GM11168 (cell line): ENCODE results near the gene ACP3.
"Not testable (repeated sequence)": the region's sequence is repeated elsewhere in the genome, so short reads cannot be mapped to it uniquely, and the experiment has no call there.

Experiments
- in situ Hi-C: fragments of 300-500 bp; cut with MboI; formaldehyde crosslinking; loops from one replicate; pipeline ENCODE4 v1.12.0; 2022; ENCODE audit warnings: low sequenced_read_pairs; ENCODE audit not compliant: unreplicated experiment

ACP3 gene

GRCh38 chr3:132317229-132317948, at the start of gene ACP3:
Gene ACP3 (plus strand): TSS chr3:132317407. CDS start chr3:132317457, 50 bp downstream.
- in situ Hi-C loops, result no loop called here

GRCh38 chr3:132268956-132269355, 48.3 kb upstream of the ACP3 start:
- in situ Hi-C loops, result no loop called here

GRCh38 chr3:132273036-132273435, 44.2 kb upstream of the ACP3 start:
- in situ Hi-C loops, result no loop called here

- in situ Hi-C loops, result no loop called here
Measured at GRCh38 chr3:132276228-132276906, 40.8 kb upstream of the ACP3 start.

- in situ Hi-C loops, result no loop called here
Measured at GRCh38 chr3:132279030-132279429, 38.2 kb upstream of the ACP3 start.

- in situ Hi-C loops, result no loop called here
Measured at GRCh38 chr3:132283440-132283839, 33.8 kb upstream of the ACP3 start.

GRCh38 chr3:132283916-132284405, 33.2 kb upstream of the ACP3 start:
- in situ Hi-C loops, result no loop called here

GRCh38 chr3:132284781-132285619, 32.2 kb upstream of the ACP3 start:
- in situ Hi-C loops, result no loop called here

- in situ Hi-C loops, result no loop called here
Measured at GRCh38 chr3:132285620-132285945, 31.6 kb upstream of the ACP3 start.

- in situ Hi-C loops, result no loop called here
Measured at GRCh38 chr3:132286035-132286434, 31.2 kb upstream of the ACP3 start.

GRCh38 chr3:132288357-132288756, 28.9 kb upstream of the ACP3 start:
- in situ Hi-C loops, result no loop called here

- in situ Hi-C loops, result no loop called here
Measured at GRCh38 chr3:132289316-132289715, 27.9 kb upstream of the ACP3 start.

GRCh38 chr3:132290833-132291232, 26.4 kb upstream of the ACP3 start:
- in situ Hi-C loops, result no loop called here

- in situ Hi-C loops, result no loop called here
Measured at GRCh38 chr3:132292042-132292441, 25.2 kb upstream of the ACP3 start.

- in situ Hi-C loops, result no loop called here
Measured at GRCh38 chr3:132293251-132293650, 24.0 kb upstream of the ACP3 start.

- in situ Hi-C loops, result no loop called here
Measured at GRCh38 chr3:132294906-132295305, 22.3 kb upstream of the ACP3 start.

GRCh38 chr3:132303336-132304201, 13.6 kb upstream of the ACP3 start:
- in situ Hi-C loops, result not testable (repeated sequence)

- in situ Hi-C loops, result not testable (repeated sequence)
Measured at GRCh38 chr3:132304351-132304750, 12.9 kb upstream of the ACP3 start.

- in situ Hi-C loops, result not testable (repeated sequence)
Measured at GRCh38 chr3:132310057-132310456, 7.2 kb upstream of the ACP3 start.

GRCh38 chr3:132311316-132311715, 5.9 kb upstream of the ACP3 start:
- in situ Hi-C loops, result no loop called here
